Esophagus muscularis mucosa (tissue), 4 donors: ENCODE results near the gene TWF2. TPM values are rescaled to one million over a fixed set of nuclear protein-coding genes. Genes with fewer than 3 reads are reported as not detected.

Experiments used
- DNase-seq: peaks from one replicate; pipeline ENCODE4 v3.0.0-alpha.2; 2017; ENCODE audit errors: extremely low spot score
- H3K27ac ChIP-seq, 4 donors: fragments of 200-600 bp; sonication (generic); replicated peaks in 1 of 4; 1 replicate in 3 of 4; 2 replicates in 1 of 4; pipeline ENCODE4 v1.5.1; 2016 to 2019; ENCODE audit warnings: mild to moderate bottlenecking in 1 of 4
- H3K27me3 ChIP-seq, 4 donors: fragments of 200-600 bp; sonication (generic); one replicate each; pipeline versions ENCODE4 v1.5.1 to v1.6.0; 2016 to 2019
- H3K36me3 ChIP-seq, 4 donors: fragments of 200-600 bp; sonication (generic); one replicate each; pipeline ENCODE4 v1.5.1; 2016 to 2019
- H3K4me1 ChIP-seq, 4 donors: fragments of 200-600 bp; sonication (generic); one replicate each; pipeline ENCODE4 v1.5.1; 2016 to 2019
- H3K4me3 ChIP-seq, 4 donors: fragments of 200-600 bp; sonication (generic); 1 replicate in 2 of 4; 2 replicates in 2 of 4; pipeline ENCODE4 v1.5.1; 2016 to 2019; ENCODE audit warnings: mild to moderate bottlenecking in 4 of 4, moderate library complexity in 1 of 4
- H3K9me3 ChIP-seq, 4 donors: fragments of 200-600 bp; sonication (generic); 1 replicate in 3 of 4; 2 replicates in 1 of 4; pipeline ENCODE4 v1.5.1; 2016 to 2019
- CTCF ChIP-seq, 3 experiments: fragments of 200-600 bp in 2 of 3; fragments of 450-650 bp in 1 of 3; sonication (generic) in 2 of 3; IDR thresholded peaks; one replicate each; pipeline ENCODE4 v1.5.1; 2017 to 2019; ENCODE audit warnings: antibody characterized with exemption in 3 of 3, mild to moderate bottlenecking in 2 of 3, moderate library complexity in 1 of 3
- EP300 ChIP-seq: sonication (generic); formaldehyde crosslinking; IDR thresholded peaks from one replicate; pipeline ENCODE4 v1.6.1; 2017; ENCODE audit warnings: antibody characterized with exemption
- POLR2A ChIP-seq: fragments of 450-650 bp; IDR thresholded peaks from one replicate; pipeline ENCODE4 v1.6.1; 2017; ENCODE audit warnings: antibody characterized with exemption, moderate library complexity, mild to moderate bottlenecking, low read depth
- POLR2AphosphoS5 ChIP-seq, 2 donors: sonication (generic); formaldehyde crosslinking; IDR thresholded peaks; one replicate each; pipeline ENCODE4 v1.6.1; 2017; ENCODE audit warnings: antibody characterized with exemption in 2 of 2
- WGBS: methylation state at CpG from one replicate; pipeline ENCODE4 v1.1.5; 2018; 5-methylcytosine and 5-hydroxymethylcytosine counted together
- intact Hi-C: fragments of 100-400 bp; cut with DNase I; formaldehyde crosslinking; loops from one replicate; pipeline ENCODE4 v1.15.1; 2023
- total RNA-seq, 4 donors: library from RNA; depleted of rRNA; stranded (reverse); fragments of >200 nt; gene quantifications; one replicate each; pipeline versions ENCODE4 v1.1.0 to v1.2.1, GENCODE V29; 2016

Gene TWF2
- total RNA-seq, 4 donors from 2014 or later: 66.4 to 89.5 (median 79.9) TPM

GRCh38 chr3:52218454-52218853, 20.5 kb downstream of the TWF2 start:
- Histone ChIP-seq H3K4me3 (no peak overlapping the region), H3K4me1 (peaks cover 38 to 67% (median 66%) of the 10 kb centered on the region in 4 donors), H3K27ac (peak overlapping the region; percentile 28 to 60 (median 50)), H3K36me3 (peaks cover 18 to 25% (median 24%) of the 10 kb centered on the region in 4 donors), H3K27me3 (no peaks in the 10 kb centered on the region), H3K9me3 (no peaks in the 10 kb centered on the region)
- intact Hi-C loops: no loop called here
- no peak for TF ChIP-seq POLR2AphosphoS5 (IDR thresholded peaks at IDR 0.05)
- no peak for TF ChIP-seq EP300
- TF ChIP-seq POLR2A: no peak
- TF ChIP-seq CTCF (IDR thresholded peaks at IDR 0.05): no peak
- WGBS: 75% methylated on average over 5 of the region's 12 CpGs
- DNase-seq: no peak

DNA sequence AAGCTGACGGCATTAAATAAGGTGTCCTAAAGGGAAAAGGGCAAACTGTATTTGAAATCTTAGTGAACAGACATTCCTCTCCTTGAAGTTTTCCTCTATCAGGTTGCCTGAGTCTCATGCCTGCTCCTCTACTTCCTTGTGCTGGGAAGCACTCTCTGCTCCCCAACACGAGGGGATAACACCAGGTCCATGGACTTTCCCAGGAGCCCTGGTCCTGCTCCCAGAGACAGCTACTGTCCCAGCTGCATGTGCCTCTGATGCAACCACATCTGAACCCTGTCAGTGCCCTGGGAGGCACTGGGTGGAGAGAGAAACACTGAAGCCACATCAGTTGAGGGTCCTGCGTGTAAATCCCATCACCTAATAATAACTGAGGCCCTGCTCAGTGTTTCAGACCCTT, 20.9 kb downstream of the TWF2 start:
- no peak for TF ChIP-seq POLR2AphosphoS5 (IDR thresholded peaks at IDR 0.05)
- TF ChIP-seq CTCF (IDR thresholded peaks at IDR 0.05): no peak
- TF ChIP-seq EP300: no peak
- intact Hi-C loops: no loop called here
- WGBS: 72% methylated on average over 2 of the region's 3 CpGs
- H3K27me3 ChIP-seq: no peaks in the 10 kb centered on the region
- H3K36me3 ChIP-seq: peaks cover 23 to 30% (median 28%) of the 10 kb centered on the region in 4 donors
- peaks cover 38 to 67% (median 66%) of the 10 kb centered on the region in 4 donors for H3K4me1 ChIP-seq
- DNase-seq: no peak
- peak overlapping the region; percentile 28 to 60 (median 50) for H3K27ac ChIP-seq
- no peaks in the 10 kb centered on the region for H3K9me3 ChIP-seq
- H3K4me3 ChIP-seq: no peak overlapping the region

GRCh38 chr3:52217409-52217805, 21.6 kb downstream of the TWF2 start:
- intact Hi-C loops: no loop called here
- 87% methylated on average over 9 of the region's 10 CpGs for WGBS
- H3K27me3 ChIP-seq: no peaks in the 10 kb centered on the region
- peaks cover 38 to 67% (median 64%) of the 10 kb centered on the region in 4 donors for H3K4me1 ChIP-seq
- DNase-seq: no peak
- TF ChIP-seq POLR2A (no peak), POLR2AphosphoS5 (IDR thresholded peaks at IDR 0.05) (no peak), CTCF (IDR thresholded peaks at IDR 0.05) (no peak), EP300 (no peak)
- no peak overlapping the region for H3K4me3 ChIP-seq
- peak overlapping the region; percentile 28 to 60 (median 50) for H3K27ac ChIP-seq
- H3K36me3 ChIP-seq: peaks cover 29 to 36% (median 34%) of the 10 kb centered on the region in 4 donors
- no peaks in the 10 kb centered on the region for H3K9me3 ChIP-seq

DNA sequence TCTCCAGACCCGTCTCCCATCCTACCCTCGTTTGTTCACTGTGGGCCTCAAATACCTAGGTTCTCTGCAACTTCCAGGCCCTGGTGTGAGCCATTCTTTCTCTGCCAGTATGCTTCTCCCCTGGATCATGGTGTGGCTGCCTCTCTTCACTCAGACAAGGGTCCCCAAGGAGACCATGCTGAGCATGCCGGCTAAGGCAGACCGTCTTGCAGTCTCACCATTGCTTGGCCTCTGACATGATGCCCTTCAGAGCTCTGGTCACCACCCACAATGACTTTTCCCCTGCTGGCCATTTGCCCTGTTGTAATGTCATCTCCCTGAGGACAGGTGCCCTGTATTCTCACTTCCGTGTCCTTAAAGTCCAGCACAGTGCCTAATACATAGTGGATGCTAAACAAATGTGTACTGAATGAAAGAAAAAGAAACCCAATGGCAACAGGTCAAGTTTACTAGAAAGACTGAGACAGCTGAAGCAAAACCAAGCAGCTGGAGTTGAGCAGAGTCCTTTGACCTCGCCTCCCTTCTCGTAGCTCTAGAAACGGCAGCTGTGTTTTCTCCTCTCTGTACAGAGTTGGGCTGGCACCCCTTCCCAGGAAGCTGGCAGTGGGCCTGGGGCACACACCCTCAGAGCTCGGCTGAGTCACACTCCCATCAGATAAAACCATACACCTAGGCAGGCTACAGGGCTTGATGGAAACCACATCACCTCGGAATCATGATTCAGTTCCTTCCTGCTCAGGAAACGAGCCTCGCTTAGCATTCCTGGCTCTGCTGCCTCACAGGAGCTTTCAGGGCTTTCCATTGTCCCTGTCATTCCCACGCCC, 22.2 kb downstream of the TWF2 start:
- no peak overlapping the region for H3K4me3 ChIP-seq
- H3K4me1 ChIP-seq: peaks cover 36 to 62% (median 58%) of the 10 kb centered on the region in 4 donors
- H3K27ac ChIP-seq: peak overlapping the region; percentile 28 to 60 (median 50)
- TF ChIP-seq EP300 (no peak), POLR2AphosphoS5 (IDR thresholded peaks at IDR 0.05) (peak; percentile 64 to 70)
- WGBS: 36% methylated on average over 13 of the region's 13 CpGs
- DNase-seq: no peak
- H3K36me3 ChIP-seq: peaks cover 35 to 42% (median 41%) of the 10 kb centered on the region in 4 donors
- H3K27me3 ChIP-seq: no peaks in the 10 kb centered on the region
- no peaks in the 10 kb centered on the region for H3K9me3 ChIP-seq
- intact Hi-C loops: no loop called here

- no peak for TF ChIP-seq POLR2A
- TF ChIP-seq CTCF (IDR thresholded peaks at IDR 0.05): no peak
- TF ChIP-seq EP300: no peak
- no peak for TF ChIP-seq POLR2AphosphoS5 (IDR thresholded peaks at IDR 0.05)
- intact Hi-C loops: no loop called here
- WGBS: 96% methylated on average over 7 of the region's 7 CpGs
- Histone ChIP-seq H3K4me1 (peaks cover 29 to 48% (median 44%) of the 10 kb centered on the region in 4 donors), H3K27ac (no peak overlapping the region), H3K27me3 (no peaks in the 10 kb centered on the region), H3K4me3 (no peak overlapping the region), H3K36me3 (peaks cover 48 to 56% (median 55%) of the 10 kb centered on the region in 4 donors), H3K9me3 (no peaks in the 10 kb centered on the region)
- DNase-seq: no peak
Measured at GRCh38 chr3:52215351-52215750, 23.6 kb downstream of the TWF2 start.
